D721Med (cell line): ENCODE results near the gene CACNA2D1.
A peak's percentile ranks its signal among the peaks of the same experiment; 100 is the strongest.

ENCODE experiments used
- DNase-seq: peaks from one replicate; pipeline ENCODE4 v3.0.0; 2011; ENCODE audit warnings: low spot score; ENCODE audit not compliant: insufficient read length
- FAIRE-seq: peaks from 2 replicates; lab custom pipeline; 2011; peaks lifted over from hg19 to GRCh38; lab: Jason Lieb, UNC
- TF ChIP-seq, protein P1 (sequence below): IDR thresholded peaks from 2 replicates; pipeline ENCODE4 v1.5.1; 2012; ENCODE audit warnings: mild to moderate bottlenecking, control low read depth; ENCODE audit not compliant: insufficient read depth; ENCODE audit errors: missing control alignments

The CACNA2D1 gene

GRCh38 chr7:82468435-82468834 is 24.9 kb upstream of the CACNA2D1 start:
- no peak for FAIRE-seq

DNA sequence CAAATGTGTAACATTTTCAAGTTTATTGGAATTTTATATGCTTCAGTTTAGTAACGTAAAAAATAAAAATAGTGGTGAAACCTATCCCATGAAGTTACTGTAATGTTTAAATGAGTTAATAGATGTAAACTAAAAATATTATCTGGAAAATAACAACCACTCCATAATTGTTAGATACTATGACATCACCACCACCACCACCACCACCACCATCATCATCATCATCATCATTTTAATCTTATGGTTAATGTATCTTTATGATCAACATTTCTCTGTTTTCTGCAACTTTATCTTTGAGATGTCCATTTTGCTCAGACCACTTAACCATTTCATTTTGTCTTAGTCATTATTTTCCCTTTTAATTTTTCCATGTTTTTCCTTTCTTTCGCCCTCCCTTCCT is 23.4 kb upstream of the CACNA2D1 start:
- TF ChIP-seq, protein P1, sequence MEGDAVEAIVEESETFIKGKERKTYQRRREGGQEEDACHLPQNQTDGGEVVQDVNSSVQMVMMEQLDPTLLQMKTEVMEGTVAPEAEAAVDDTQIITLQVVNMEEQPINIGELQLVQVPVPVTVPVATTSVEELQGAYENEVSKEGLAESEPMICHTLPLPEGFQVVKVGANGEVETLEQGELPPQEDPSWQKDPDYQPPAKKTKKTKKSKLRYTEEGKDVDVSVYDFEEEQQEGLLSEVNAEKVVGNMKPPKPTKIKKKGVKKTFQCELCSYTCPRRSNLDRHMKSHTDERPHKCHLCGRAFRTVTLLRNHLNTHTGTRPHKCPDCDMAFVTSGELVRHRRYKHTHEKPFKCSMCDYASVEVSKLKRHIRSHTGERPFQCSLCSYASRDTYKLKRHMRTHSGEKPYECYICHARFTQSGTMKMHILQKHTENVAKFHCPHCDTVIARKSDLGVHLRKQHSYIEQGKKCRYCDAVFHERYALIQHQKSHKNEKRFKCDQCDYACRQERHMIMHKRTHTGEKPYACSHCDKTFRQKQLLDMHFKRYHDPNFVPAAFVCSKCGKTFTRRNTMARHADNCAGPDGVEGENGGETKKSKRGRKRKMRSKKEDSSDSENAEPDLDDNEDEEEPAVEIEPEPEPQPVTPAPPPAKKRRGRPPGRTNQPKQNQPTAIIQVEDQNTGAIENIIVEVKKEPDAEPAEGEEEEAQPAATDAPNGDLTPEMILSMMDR, result no peak
- DNase-seq (no peak), FAIRE-seq (no peak)

More at GRCh38 chr7:82468435-82468834, 24.9 kb upstream of the CACNA2D1 start:
- TF ChIP-seq, protein P1, result no peak
- no peak for DNase-seq

- DNase-seq (no peak), FAIRE-seq (no peak)
- TF ChIP-seq, protein P1, result no peak
These were observed 20.8 kb upstream of the CACNA2D1 start for GRCh38 chr7:82464372-82464771.

- DNase-seq, result no peak
- TF ChIP-seq, protein P1, result no peak
- FAIRE-seq, result no peak
These were observed 11.7 kb upstream of the CACNA2D1 start for GRCh38 chr7:82455295-82455694.

DNA sequence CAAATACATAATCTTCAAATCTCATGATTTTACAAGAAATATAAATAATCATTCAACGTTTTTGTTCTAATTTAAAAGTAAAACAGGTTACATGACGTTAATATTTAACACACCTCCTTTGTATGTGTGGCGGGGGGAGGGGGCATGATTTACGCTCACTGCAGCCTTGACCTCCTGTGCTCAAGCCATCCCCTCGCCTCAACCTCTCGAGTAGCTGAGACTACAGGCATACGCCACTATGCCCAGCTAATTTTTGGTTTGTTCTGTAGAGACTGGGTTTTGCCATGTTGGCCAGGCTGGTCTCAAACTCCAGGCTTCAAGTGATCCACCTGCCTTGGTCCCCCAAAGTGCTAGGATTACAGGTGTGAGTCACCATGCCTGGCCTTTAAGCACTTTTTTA is 7.2 kb upstream of the CACNA2D1 start:
- FAIRE-seq (no peak), DNase-seq (no peak)
- TF ChIP-seq, protein P1, result no peak

- no peak for FAIRE-seq
- no peak for DNase-seq
- TF ChIP-seq, protein P1, result no peak
These were observed 6.3 kb upstream of the CACNA2D1 start for GRCh38 chr7:82449910-82450309.

DNA sequence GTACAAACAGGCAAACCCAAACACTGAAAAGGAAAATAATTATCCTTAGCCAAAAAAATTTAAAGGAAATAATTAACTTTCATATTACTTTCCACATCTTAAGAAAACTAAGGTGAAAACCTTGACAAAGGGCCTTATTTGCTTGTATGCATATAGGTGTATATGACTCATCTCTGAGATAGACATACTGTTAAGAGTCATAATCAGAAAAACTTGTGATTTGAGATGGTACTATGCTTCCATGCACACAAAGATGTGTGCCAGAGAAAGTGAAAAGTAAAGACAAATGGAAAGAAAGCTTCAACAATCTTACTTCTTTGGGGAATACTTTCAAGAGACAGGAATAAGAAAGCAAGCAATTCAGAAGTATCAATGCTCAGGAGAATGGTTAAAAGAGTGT is 3.3 kb upstream of the CACNA2D1 start:
- TF ChIP-seq, protein P1, result no peak
- peak; percentile 51 for FAIRE-seq
- no peak for DNase-seq
